ENCODE results near the gene MAST2. TPM values are rescaled to one million over a fixed set of nuclear protein-coding genes. Genes with fewer than 3 reads are reported as not detected.

MAST2 gene
- total RNA-seq, 1 donor from 2014 or later = 27.6 TPM

DNA sequence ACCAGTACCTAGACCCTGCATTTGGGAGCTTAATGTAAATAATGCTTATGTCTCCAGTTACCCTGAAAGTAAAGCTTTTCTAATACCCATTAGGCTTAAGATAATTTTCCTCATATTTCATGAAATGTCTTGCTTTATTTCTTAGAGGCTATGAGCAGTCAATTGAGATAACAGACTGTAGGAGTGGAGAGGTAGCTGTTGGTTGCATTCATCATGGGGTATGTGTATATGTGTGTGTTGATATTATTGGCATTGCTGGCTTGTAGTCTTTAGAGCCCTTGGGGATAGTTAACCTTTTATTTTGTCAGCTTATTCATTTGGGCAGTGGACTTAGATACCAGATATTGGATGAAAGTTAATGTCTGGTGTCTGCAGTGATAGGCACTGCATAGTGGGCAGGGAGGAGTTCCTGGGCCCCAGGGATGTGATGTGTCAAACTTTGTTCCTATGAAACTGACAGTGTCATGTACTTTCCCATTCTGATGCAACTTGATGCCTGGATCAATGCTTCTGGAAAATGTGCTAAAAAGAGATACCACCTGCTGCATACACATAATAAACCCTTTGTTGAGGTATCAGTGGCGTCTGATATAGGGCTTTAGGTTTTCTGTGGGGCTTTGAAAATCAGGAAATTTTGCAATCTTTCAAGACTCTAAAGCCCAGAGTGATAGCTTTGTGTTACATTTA lies 83.9 kb downstream of the MAST2 start:
- TF ChIP-seq, protein P1, sequence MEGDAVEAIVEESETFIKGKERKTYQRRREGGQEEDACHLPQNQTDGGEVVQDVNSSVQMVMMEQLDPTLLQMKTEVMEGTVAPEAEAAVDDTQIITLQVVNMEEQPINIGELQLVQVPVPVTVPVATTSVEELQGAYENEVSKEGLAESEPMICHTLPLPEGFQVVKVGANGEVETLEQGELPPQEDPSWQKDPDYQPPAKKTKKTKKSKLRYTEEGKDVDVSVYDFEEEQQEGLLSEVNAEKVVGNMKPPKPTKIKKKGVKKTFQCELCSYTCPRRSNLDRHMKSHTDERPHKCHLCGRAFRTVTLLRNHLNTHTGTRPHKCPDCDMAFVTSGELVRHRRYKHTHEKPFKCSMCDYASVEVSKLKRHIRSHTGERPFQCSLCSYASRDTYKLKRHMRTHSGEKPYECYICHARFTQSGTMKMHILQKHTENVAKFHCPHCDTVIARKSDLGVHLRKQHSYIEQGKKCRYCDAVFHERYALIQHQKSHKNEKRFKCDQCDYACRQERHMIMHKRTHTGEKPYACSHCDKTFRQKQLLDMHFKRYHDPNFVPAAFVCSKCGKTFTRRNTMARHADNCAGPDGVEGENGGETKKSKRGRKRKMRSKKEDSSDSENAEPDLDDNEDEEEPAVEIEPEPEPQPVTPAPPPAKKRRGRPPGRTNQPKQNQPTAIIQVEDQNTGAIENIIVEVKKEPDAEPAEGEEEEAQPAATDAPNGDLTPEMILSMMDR (IDR thresholded peaks at IDR 0.05; ENCODE audit: unreplicated experiment) = no peak
- H3K4me1 Mint-ChIP-seq (ENCODE audit: unreplicated experiment) = no peaks in the 10 kb centered on the region
- no peak overlapping the region for H3K4me3 Mint-ChIP-seq (ENCODE audit: unreplicated experiment)
- H3K27ac Mint-ChIP-seq (ENCODE audit: unreplicated experiment) = no peak overlapping the region
- H3K9me3 Mint-ChIP-seq (ENCODE audit: unreplicated experiment) = no peaks in the 10 kb centered on the region
- no peak for DNase-seq (ENCODE audit: low spot score)
- H3K36me3 Mint-ChIP-seq (ENCODE audit: low read depth, unreplicated experiment) = peaks cover 3% of the 10 kb centered on the region
- H3K27me3 Mint-ChIP-seq (ENCODE audit: unreplicated experiment) = no peaks in the 10 kb centered on the region

DNA sequence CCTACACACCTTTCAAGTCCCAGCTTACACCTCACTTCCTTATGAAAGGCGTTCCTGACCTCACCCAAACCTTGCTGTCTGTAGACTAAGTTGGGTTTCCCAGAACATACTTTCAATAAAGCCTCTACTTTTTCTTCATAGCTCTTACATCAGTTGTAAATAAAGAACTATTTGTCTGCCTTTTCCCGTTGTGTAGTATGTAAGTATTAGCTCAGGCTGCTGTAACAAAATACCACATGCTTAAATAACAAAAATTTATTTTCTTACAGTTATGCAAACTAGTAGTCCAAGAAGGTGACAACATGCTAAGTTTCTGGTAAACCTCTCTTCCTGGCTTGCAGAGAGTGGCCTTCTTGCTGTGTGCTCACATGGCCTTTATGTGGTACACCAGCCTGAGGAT lies 86.7 kb downstream of the MAST2 start:
- peaks cover 3% of the 10 kb centered on the region for H3K36me3 Mint-ChIP-seq (ENCODE audit: low read depth, unreplicated experiment)
- H3K4me3 Mint-ChIP-seq (ENCODE audit: unreplicated experiment) = no peak overlapping the region
- TF ChIP-seq, protein P1 (IDR thresholded peaks at IDR 0.05; ENCODE audit: unreplicated experiment) = no peak
- no peak for DNase-seq (ENCODE audit: low spot score)
- no peaks in the 10 kb centered on the region for H3K4me1 Mint-ChIP-seq (ENCODE audit: unreplicated experiment)
- H3K27me3 Mint-ChIP-seq (ENCODE audit: unreplicated experiment) = no peaks in the 10 kb centered on the region
- no peak overlapping the region for H3K27ac Mint-ChIP-seq (ENCODE audit: unreplicated experiment)
- H3K9me3 Mint-ChIP-seq (ENCODE audit: unreplicated experiment) = no peaks in the 10 kb centered on the region

DNA sequence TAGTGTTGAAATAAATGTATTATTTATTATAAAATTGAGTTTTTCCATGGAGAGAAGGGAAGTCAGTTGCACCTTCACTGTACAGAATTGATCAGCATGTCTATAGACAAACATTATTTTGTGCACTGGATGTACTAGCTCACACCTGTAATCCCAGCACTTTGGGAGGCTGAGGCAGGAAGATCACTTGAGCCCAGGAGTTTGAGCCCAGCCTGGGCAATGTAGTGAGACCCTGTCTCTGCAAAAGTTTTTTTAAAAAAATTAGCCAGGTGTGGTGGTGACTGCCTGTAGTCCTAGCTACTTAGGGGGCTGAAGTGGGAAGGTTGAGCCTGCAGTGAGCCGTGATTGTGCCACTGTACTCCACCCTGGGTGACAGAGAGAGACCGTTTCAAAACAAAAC lies 87.7 kb downstream of the MAST2 start:
- DNase-seq (ENCODE audit: low spot score) = no peak
- no peak overlapping the region for H3K4me3 Mint-ChIP-seq (ENCODE audit: unreplicated experiment)
- H3K36me3 Mint-ChIP-seq (ENCODE audit: low read depth, unreplicated experiment) = peaks cover 3% of the 10 kb centered on the region
- H3K9me3 Mint-ChIP-seq (ENCODE audit: unreplicated experiment) = no peaks in the 10 kb centered on the region
- no peaks in the 10 kb centered on the region for H3K4me1 Mint-ChIP-seq (ENCODE audit: unreplicated experiment)
- no peak overlapping the region for H3K27ac Mint-ChIP-seq (ENCODE audit: unreplicated experiment)
- TF ChIP-seq, protein P1 (IDR thresholded peaks at IDR 0.05; ENCODE audit: unreplicated experiment) = no peak
- H3K27me3 Mint-ChIP-seq (ENCODE audit: unreplicated experiment) = no peaks in the 10 kb centered on the region

DNA sequence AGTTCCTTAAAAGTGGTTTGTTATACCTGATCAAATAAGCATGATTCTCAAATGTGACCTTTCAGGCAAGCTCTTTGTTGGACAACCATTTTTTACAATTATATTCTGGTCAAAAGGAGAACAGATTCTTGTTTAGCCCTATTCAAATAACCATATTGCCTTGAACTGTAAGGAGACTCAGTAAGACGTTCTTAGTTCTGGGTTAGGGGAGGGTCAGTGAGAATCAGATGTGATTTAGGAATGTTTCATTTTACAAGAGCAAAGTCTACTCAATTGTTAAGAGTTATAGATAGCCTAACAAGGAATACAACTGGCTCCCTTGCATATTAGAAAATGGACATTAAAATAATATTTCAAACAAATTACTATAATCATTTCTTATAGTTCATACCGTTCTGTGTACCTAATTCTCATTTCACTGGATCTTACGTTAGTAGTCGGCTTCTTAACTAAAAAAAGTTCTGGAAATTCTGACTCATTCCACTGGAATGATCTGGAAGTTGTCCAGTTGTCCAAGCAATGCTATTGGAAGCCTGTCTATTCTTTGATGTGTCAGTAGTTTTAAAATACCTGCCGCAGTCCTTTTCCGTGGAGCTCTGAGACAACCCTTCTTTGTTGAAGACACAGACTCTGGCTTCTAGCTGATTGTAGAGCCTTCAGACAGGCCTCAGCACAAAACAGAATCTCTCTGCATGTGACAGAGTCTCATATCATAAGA lies 88.8 kb downstream of the MAST2 start:
- Mint-ChIP-seq H3K27ac (ENCODE audit: unreplicated experiment) (no peak overlapping the region), H3K27me3 (ENCODE audit: unreplicated experiment) (no peaks in the 10 kb centered on the region), H3K4me1 (ENCODE audit: unreplicated experiment) (no peaks in the 10 kb centered on the region), H3K36me3 (ENCODE audit: low read depth, unreplicated experiment) (peaks cover 3% of the 10 kb centered on the region), H3K9me3 (ENCODE audit: unreplicated experiment) (no peaks in the 10 kb centered on the region), H3K4me3 (ENCODE audit: unreplicated experiment) (no peak overlapping the region)
- TF ChIP-seq, protein P1 (IDR thresholded peaks at IDR 0.05; ENCODE audit: unreplicated experiment) = no peak
- no peak for DNase-seq (ENCODE audit: low spot score)

DNA sequence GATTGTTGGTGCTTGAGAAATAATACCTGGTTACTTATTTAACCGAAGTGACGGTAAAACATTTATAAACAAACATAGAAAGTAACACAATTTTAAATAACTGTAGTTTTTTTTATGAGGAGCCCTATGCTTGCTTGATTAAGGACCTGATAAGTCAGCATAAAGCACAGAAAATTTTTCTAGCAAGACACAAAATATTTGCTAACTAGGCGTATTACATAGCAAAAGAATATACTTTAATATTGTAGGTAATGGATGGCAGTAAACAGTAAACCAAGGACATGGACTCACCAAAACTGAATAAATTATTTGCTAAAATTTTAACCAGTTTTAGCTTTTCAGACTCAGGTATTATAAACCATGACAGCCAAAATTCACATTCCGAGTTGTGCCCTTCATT lies 90.9 kb downstream of the MAST2 start:
- Mint-ChIP-seq H3K27me3 (ENCODE audit: unreplicated experiment) (no peaks in the 10 kb centered on the region), H3K36me3 (ENCODE audit: low read depth, unreplicated experiment) (peaks cover 3% of the 10 kb centered on the region), H3K4me3 (ENCODE audit: unreplicated experiment) (no peak overlapping the region), H3K27ac (ENCODE audit: unreplicated experiment) (no peak overlapping the region), H3K4me1 (ENCODE audit: unreplicated experiment) (no peaks in the 10 kb centered on the region), H3K9me3 (ENCODE audit: unreplicated experiment) (no peaks in the 10 kb centered on the region)
- TF ChIP-seq, protein P1 (IDR thresholded peaks at IDR 0.05; ENCODE audit: unreplicated experiment) = no peak
- no peak for DNase-seq (ENCODE audit: low spot score)
